ENCODE results near the gene IL4R.
"Not testable (repeated sequence)": the region's sequence is repeated elsewhere in the genome, so short reads cannot be mapped to it uniquely, and the experiment has no call there.

The IL4R gene

DNA sequence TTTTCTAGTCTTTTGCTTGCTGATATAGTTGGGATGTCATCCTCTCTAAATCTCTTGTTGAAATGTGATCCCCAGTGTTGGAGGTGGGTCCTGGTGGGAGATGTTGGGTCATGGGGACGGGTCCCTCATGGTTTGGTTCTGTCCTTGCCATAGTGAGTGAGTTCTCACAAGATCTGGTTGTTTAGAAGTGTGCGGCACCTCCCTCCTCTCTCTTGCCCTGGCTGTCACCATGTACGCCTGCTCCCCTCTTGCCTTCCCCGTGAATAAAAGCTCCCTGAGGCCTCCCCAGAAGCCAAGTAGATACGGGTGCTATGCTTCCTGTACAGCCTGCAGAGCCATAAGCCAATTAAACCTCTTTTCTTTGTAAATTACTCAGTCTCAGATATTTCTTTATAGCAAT, 15.2 kb downstream of the IL4R start:
- in situ Hi-C loops (cut with HindIII; ENCODE audit: low sequenced_read_pairs): no loop called here
- H3K4me3 ChIP-seq (ENCODE audit: low read depth, low read length): no peak overlapping the region
- DNase-seq (ENCODE audit: low read depth, low spot score): no peak
- TF ChIP-seq, protein P1, sequence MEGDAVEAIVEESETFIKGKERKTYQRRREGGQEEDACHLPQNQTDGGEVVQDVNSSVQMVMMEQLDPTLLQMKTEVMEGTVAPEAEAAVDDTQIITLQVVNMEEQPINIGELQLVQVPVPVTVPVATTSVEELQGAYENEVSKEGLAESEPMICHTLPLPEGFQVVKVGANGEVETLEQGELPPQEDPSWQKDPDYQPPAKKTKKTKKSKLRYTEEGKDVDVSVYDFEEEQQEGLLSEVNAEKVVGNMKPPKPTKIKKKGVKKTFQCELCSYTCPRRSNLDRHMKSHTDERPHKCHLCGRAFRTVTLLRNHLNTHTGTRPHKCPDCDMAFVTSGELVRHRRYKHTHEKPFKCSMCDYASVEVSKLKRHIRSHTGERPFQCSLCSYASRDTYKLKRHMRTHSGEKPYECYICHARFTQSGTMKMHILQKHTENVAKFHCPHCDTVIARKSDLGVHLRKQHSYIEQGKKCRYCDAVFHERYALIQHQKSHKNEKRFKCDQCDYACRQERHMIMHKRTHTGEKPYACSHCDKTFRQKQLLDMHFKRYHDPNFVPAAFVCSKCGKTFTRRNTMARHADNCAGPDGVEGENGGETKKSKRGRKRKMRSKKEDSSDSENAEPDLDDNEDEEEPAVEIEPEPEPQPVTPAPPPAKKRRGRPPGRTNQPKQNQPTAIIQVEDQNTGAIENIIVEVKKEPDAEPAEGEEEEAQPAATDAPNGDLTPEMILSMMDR (IDR thresholded peaks at IDR 0.05; ENCODE audit: low read depth, low read length): no peak

DNA sequence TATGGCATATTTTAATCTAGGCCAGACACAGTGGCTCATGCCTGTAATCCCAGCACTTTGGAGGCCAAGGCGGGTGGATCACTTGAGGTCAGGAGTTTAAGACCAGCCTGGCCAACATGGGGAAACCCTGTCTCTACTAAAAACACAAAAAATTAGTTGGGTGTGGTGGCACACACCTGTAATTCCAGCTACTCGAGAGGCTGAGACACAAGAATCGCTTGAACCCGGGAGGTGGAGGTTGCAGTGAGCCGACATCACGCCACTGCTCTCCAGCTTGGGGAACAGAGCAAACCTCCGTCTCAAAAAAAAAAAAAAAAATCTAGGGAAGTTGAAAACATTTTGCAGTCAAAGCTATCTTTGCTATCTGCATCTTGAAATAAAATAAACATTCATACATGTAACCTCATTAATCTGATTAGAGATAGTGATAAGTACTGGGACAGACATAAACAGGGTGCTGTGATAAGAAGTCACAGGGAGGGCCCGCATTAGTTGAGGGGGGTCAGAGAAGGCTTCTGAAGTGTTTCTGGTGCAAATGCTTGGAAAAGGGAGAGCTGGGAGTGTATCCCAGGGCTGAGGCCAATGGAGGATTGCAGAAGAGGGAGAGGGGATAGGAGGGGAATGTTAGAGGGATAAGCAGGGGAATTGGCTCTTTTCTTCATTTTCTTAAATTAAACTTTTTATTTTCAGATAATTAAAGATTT, 15.8 kb downstream of the IL4R start:
- DNase-seq (ENCODE audit: low read depth, low spot score); in situ Hi-C loops (cut with HindIII; ENCODE audit: low sequenced_read_pairs); H3K4me3 ChIP-seq (ENCODE audit: low read depth, low read length): not testable (repeated sequence)

DNA sequence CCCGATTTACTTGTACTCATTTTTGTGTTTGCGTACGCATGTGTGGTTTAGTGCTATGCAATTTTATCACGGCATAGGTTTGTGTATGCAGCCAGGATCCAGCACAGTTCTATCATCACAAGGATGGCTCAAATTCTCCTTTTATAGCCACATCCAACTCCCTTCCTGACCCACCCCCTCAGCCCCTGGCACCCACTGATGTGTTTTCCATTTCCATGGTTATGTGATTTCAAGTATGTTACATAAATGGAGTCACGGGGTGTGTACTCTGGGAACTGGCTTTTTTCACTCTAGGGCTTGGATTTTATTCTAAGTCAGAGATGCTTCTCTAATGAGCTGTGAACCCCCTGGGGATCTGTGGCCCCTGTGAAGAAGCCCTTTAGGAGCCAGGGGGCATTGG, 16.8 kb downstream of the IL4R start:
- in situ Hi-C loops (cut with HindIII; ENCODE audit: low sequenced_read_pairs): no loop called here
- peak; percentile 97 for DNase-seq (ENCODE audit: low read depth, low spot score)
- TF ChIP-seq, protein P1 (IDR thresholded peaks at IDR 0.05; ENCODE audit: low read depth, low read length): no peak
- no peak overlapping the region for H3K4me3 ChIP-seq (ENCODE audit: low read depth, low read length)

DNA sequence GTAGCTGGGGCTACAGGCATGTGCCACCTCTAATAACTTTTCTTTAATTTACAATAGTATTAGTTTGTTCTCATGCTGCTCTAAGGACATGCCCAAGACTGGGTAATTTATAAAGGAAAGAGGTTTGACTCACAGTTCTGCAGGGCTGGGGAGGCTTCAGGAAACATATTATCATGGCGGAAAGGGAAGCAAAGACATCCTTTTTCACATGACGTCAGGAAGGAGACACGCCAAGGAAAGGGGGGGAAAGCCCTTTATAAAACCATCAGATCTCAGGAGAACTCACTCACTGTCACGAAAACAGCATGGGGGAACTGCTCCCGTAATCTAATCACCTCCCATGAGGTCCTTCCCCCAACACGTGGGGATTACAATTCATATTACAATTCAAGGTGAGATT, 18.3 kb downstream of the IL4R start:
- DNase-seq (ENCODE audit: low read depth, low spot score): peak; percentile 58
- TF ChIP-seq, protein P1 (IDR thresholded peaks at IDR 0.05; ENCODE audit: low read depth, low read length): no peak
- in situ Hi-C loops (cut with HindIII; ENCODE audit: low sequenced_read_pairs): no loop called here
- no peak overlapping the region for H3K4me3 ChIP-seq (ENCODE audit: low read depth, low read length)

DNA sequence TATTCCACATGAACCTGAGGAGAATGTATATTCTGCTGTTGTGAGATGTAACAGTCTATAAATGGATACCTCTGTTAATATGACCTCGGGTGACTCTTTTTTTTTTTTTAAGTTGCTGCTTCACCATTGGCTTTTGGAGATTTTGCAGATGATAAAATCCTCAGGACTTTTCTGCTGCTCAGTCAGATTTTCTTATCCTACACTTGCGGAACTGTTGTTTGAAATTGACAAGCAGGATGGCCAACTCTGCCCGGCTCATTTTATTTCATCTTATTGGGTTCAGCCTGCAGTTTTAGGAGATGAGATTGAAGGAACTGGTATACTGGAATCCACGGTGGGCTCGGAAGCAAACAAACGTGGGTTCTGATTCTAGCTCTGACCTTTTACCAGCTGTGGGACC, 19.3 kb downstream of the IL4R start:
- TF ChIP-seq, protein P1 (IDR thresholded peaks at IDR 0.05; ENCODE audit: low read depth, low read length): no peak
- in situ Hi-C loops (cut with HindIII; ENCODE audit: low sequenced_read_pairs): no loop called here

DNA sequence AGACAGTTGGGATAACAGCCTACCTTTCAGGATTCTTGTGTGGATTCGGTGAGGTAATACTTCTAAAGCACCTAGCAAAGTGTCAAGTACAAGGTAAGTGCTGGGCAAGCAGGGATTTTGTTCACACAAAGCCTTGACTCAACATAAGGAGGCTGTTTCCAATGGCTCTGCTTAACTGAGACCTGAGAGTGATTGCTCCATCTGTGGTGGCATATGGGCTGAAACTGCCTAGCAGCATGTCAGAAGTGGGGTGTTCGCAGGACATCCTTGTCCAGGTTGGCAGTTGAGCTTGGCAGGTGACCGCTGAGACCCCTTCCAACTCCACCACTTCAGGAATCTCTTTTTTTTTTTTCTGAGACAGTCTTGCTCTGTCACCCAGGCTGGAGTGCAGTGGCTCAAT, 19.8 kb downstream of the IL4R start:
- no peak for DNase-seq (ENCODE audit: low read depth, low spot score)
- TF ChIP-seq, protein P1 (IDR thresholded peaks at IDR 0.05; ENCODE audit: low read depth, low read length): no peak
- H3K4me3 ChIP-seq (ENCODE audit: low read depth, low read length): no peak overlapping the region
- in situ Hi-C loops (cut with HindIII; ENCODE audit: low sequenced_read_pairs): no loop called here

More for the DNA sequence above, 19.3 kb downstream of the IL4R start:
- no peak for DNase-seq (ENCODE audit: low read depth, low spot score)
- H3K4me3 ChIP-seq (ENCODE audit: low read depth, low read length): no peak overlapping the region

DNA sequence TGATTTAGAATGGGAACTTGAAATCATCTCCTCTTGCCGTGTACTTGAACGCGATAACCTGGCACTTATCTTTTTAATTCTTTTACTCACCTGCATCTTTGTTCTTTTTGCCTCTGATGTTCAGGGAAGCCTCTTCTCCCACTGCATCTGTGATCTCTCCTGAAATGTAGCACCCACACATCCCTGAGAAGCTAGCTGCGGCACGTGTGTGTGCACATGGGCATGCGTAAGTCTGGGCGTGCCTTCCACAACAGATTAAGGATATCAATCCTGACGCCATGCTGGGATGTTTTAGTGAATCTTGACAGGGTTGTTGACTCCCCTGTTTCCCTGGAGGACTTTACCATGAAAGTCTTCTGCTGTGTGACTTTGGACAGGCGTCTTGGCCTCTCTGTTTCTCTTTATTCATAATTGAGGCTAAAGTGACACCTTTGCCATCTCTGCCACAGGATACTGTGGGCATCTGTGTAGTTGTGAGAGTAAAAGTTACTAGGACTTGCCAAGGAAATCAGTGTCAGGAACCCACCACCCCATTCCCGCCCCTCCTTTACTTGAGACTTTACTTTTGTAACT, 20.5 kb downstream of the IL4R start:
- no peak overlapping the region for H3K4me3 ChIP-seq (ENCODE audit: low read depth, low read length)
- TF ChIP-seq, protein P1 (IDR thresholded peaks at IDR 0.05; ENCODE audit: low read depth, low read length): no peak
- in situ Hi-C loops (cut with HindIII; ENCODE audit: low sequenced_read_pairs): no loop called here
- no peak for DNase-seq (ENCODE audit: low read depth, low spot score)
